NCI-H226 (cell line): Measurements from ENCODE around the gene ERI3.
A peak's percentile ranks its signal among the peaks of the same experiment; 100 is the strongest.

Source experiments
- DNase-seq: peaks from one replicate; pipeline ENCODE4 v3.0.0-alpha.2; 2015

Gene ERI3

DNA sequence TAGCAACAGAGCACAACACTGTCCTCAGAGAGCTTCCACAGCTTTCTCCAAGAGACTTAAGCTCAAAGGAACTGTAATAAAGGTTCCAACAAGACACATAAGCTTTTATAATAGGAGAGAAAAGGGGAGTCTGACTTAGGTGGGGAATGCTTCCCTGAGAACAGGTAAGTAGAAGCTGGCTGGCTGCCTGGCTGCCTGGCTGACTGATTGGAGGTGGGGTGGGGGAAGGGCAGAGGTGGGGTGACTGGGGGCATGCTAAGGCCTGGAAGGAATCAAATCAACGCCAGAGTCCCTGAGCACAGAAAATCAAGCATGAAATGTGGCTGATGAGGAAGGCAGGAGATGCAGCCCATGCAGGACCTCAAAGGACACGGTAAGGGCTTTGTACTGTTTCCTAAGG, 96.0 kb downstream of the ERI3 start:
- no peak for DNase-seq

- no peak for DNase-seq
These were observed 98.1 kb downstream of the ERI3 start for GRCh38 chr1:44256762-44257554.

DNA sequence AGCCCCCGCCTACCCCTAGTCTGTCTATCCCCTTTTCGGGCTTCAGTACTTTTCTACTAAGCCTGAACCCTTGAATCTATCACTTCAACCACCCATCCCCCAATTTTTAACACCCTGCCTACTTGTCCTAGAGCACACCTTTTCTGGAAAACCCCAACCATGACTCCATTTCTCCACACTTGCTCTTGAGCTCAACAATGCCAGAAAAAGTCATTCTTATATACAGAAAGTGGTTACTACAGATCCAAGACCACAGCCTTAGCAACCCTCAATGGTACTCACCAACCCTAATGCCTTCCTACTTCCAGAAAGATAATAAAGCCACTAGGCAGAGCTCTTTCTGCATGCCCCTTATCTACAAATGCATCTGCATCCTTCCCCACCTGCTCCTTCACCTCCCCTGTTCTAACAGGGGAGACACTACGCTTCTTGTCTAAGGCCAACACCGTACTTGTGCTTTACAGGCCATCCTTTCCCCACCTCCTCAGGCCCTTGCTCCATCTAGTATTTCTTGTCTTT, 100.6 kb downstream of the ERI3 start:
- DNase-seq, result no peak

GRCh38 chr1:44251989-44252671, 102.9 kb downstream of the ERI3 start:
- no peak for DNase-seq

GRCh38 chr1:44251486-44251885, 103.6 kb downstream of the ERI3 start:
- no peak for DNase-seq

DNA sequence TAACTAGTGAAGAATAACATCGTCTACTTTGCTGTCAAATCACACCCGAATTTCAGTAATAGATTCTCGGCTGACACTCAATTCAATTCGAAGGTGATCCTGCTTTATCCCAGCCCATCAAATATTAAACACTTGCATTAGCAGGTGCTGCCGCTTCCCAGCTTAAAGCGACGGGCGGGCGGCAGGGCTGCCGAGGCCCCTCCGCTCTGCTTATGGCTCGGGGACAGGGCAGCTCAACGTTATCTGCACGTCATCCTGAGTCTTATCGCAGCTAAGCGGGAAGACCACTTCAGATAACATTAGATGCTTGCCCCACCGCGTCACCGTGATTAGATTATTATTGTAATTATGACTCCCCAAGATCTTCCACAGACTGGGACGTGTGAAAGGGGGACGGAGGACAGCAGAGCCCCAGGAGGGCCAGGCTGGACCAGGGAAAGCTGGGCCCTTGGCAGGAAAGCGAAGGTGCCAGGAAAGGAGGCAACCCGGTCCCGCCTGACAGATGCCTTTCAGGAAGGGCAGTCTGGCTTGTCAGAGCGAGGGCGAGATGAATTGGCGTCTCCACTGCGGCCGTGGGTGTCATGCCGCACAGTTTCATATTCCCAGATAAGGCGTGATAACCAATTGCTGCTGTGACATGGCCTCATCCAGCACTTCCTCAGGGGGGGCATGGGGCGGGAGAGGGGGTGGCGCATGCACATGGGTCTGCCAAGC, 104.8 kb downstream of the ERI3 start:
- no peak for DNase-seq

- no peak for DNase-seq
These were observed 105.5 kb downstream of the ERI3 start for GRCh38 chr1:44249543-44249942.

GRCh38 chr1:44246806-44247205, 108.3 kb downstream of the ERI3 start:
- DNase-seq, result no peak

GRCh38 chr1:44244986-44245385, 110.1 kb downstream of the ERI3 start:
- no peak for DNase-seq

- no peak for DNase-seq
These were observed 111.1 kb downstream of the ERI3 start for GRCh38 chr1:44243782-44244495.

DNA sequence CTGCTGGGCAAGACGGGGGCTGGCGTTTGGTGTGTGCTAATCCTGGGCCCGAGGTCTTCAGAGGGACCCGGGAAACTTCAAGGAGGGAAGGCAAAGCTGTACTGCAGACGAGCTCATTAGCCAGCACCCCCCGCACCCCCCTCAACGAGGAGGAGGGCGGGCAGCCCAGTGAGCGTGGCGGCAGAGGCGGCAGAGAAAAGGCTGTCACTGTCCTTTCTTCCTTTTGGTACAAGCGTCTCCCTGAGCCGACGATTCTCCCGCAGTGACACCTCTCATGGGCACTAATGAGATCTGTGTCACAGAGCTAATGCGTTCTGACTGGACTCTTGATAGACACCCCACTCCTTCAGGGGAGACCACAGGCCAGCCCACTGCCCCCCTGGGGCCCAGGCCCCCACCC, 112.3 kb downstream of the ERI3 start:
- no peak for DNase-seq

GRCh38 chr1:44240802-44241671, 114.0 kb downstream of the ERI3 start:
- no peak for DNase-seq

DNA sequence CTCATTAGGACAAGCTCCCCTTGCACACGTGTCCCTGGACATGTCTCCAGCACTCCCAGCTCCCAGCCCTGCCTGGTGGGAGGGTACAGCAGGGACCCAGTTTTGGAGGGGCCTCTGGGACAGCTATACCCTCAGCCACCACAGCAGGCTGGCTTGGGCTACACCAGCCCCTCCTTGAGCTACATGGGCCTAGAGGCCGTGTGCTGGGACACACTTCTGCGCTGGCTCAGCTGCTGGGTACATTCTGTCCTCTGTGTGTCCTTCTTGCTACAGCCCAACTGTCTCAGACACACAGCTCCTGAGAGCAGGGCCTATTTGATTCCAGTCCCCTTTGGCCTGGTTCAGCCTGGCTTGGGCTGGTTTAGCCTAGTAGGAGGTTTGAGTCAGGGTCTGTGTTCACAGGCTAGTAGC, 115.1 kb downstream of the ERI3 start:
- DNase-seq, result no peak

- DNase-seq, result peak; percentile 48
These were observed 115.6 kb downstream of the ERI3 start for GRCh38 chr1:44239331-44239960.

GRCh38 chr1:44238660-44239059, 116.4 kb downstream of the ERI3 start:
- no peak for DNase-seq

DNA sequence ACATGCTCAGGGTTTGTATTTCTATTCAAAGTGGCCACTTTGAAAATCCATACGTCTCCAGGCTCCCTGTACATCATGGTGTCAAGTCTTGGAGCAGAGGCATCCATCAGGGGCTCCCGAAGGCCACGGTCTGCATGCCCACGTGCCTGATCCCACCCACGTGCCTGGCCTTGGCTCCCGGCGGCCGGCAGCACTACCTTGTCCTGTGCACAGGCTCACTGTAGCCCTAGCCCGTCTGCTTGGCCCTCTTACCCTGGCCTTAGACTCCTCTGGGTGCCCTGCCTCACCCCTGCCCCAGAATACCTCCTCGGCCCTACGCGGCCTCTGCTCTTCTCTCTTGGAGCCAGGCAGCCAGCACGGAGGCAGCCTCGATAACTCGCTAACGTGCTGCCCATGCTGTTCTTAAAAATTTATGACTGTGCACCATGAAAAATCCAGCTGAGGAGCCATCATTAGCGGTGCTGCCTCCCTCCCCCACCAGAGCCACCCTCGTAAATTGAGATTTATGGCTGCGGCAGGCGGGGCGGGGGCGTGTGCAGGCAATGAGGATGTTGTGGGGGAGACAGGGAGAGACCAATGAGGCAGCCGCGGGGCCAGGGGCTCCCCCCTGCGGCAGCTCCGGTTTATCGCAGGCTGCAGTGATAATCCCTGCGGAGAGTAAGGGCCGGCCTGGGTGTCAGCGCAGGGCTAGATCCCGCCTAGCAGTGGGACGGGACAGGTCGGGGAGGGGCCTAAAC, 117.2 kb downstream of the ERI3 start:
- peak; percentile 9 for DNase-seq

GRCh38 chr1:44236490-44237272, 118.4 kb downstream of the ERI3 start:
- DNase-seq, result no peak

DNA sequence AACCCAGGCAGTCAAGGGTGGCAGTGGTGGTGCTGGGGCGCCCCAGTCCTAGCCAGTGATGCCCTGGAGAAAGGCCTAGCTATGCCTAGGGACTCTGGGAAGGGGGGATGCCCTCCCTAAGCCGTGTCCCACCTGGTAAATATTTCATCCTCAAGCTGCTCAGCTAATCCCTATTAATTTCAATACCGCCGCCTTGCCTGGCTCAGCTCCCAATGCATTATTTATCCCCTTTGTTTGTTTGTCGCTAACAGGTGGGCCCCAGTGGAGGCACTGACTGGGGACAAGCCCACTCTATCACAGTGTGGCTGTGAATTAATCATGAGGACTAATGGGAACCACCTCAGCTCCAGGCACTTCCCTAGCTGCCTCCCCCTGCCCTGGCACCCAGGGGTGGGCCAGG, 119.2 kb downstream of the ERI3 start:
- DNase-seq, result no peak

- no peak for DNase-seq
These were observed 121.5 kb downstream of the ERI3 start for GRCh38 chr1:44233593-44233992.

DNA sequence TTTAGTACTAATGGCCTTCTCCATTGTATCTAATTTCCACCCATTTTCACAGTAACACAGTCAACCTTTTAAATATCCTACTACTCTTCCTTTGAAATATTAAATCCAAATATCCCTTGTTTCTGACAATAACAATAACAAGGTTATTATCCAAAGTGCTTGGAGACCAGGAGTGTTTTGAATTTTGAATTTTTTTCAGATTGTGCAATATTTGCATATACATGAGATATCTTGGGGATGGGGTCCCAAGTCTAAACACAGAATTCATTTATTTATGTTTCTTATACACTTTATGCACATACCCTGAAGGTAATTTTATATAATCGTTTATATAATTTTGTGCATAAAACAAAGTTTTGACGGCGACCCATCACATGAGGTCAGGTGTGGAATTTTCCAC, 124.3 kb downstream of the ERI3 start:
- no peak for DNase-seq
